SU-DHL-6 (cell line): ENCODE data around the gene ECD.

ENCODE experiments used
- EZH2phosphoT487 ChIP-seq: fragments of 200-600 bp; sonication (generic), shearing (Covaris generic); conservative IDR thresholded peaks from 2 replicates; pipeline ENCODE4 v1.6.1; 2018; ENCODE audit warnings: mild to moderate bottlenecking, antibody characterized with exemption, low read length, moderate library complexity, mixed read lengths
- TF ChIP-seq, protein P1 (sequence below): fragments of 200-600 bp; sonication (generic); IDR thresholded peaks from one replicate; pipeline ENCODE4 v1.5.1; 2017; ENCODE audit warnings: antibody characterized with exemption, mild to moderate bottlenecking, low read length, moderate library complexity; ENCODE audit not compliant: insufficient read depth, poor library complexity, severe bottlenecking

DNA sequence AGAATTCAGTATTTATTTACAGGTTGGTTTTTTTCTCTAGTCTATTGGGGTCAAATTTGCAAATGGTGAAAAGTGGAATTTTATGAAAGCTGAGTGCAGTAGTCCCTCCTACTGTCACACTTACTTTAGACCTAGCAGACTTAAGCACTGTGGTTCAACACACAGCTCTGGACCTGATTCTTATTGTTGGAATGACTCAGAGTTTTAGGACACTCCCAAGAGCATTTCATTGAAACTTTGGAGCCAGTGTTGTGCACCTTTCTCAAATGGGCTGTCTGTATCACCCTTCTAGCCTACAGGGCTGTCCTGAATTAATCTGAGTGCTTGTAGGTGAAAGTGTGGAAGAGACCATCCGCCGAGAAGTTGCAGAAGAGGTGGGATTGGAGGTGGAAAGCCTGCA, 41.5 kb downstream of the ECD start:
- TF ChIP-seq, protein P1, sequence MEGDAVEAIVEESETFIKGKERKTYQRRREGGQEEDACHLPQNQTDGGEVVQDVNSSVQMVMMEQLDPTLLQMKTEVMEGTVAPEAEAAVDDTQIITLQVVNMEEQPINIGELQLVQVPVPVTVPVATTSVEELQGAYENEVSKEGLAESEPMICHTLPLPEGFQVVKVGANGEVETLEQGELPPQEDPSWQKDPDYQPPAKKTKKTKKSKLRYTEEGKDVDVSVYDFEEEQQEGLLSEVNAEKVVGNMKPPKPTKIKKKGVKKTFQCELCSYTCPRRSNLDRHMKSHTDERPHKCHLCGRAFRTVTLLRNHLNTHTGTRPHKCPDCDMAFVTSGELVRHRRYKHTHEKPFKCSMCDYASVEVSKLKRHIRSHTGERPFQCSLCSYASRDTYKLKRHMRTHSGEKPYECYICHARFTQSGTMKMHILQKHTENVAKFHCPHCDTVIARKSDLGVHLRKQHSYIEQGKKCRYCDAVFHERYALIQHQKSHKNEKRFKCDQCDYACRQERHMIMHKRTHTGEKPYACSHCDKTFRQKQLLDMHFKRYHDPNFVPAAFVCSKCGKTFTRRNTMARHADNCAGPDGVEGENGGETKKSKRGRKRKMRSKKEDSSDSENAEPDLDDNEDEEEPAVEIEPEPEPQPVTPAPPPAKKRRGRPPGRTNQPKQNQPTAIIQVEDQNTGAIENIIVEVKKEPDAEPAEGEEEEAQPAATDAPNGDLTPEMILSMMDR: no peak
- TF ChIP-seq EZH2phosphoT487: no peak
